ENCODE results near the gene YPEL2.

Gene YPEL2

GRCh38 chr17:59400858-59401257 is 69.4 kb downstream of the YPEL2 start:
- in situ Hi-C loops (cut with MboI; ENCODE audit: low sequenced_read_pairs, unreplicated experiment) = no loop called here
- TF ChIP-seq CTCF (IDR thresholded peaks at IDR 0.05; ENCODE audit: borderline replicate concordance, control extremely low read depth, extremely low read depth, insufficient read depth, missing control alignments) = no peak

GRCh38 chr17:59401274-59401673 is 69.8 kb downstream of the YPEL2 start:
- TF ChIP-seq CTCF (IDR thresholded peaks at IDR 0.05; ENCODE audit: borderline replicate concordance, control extremely low read depth, extremely low read depth, insufficient read depth, missing control alignments) = no peak
- DNase-seq (ENCODE audit: low spot score) = no peak
- in situ Hi-C loops (cut with MboI; ENCODE audit: low sequenced_read_pairs, unreplicated experiment) = no loop called here

More at GRCh38 chr17:59400858-59401257, 69.4 kb downstream of the YPEL2 start:
- DNase-seq (ENCODE audit: low spot score) = no peak

GRCh38 chr17:59401725-59402124 is 70.3 kb downstream of the YPEL2 start:
- DNase-seq (ENCODE audit: low spot score) = no peak
- TF ChIP-seq CTCF (IDR thresholded peaks at IDR 0.05; ENCODE audit: borderline replicate concordance, control extremely low read depth, extremely low read depth, insufficient read depth, missing control alignments) = no peak
- in situ Hi-C loops (cut with MboI; ENCODE audit: low sequenced_read_pairs, unreplicated experiment) = no loop called here

GRCh38 chr17:59402760-59403159 is 71.3 kb downstream of the YPEL2 start:
- in situ Hi-C loops (cut with MboI; ENCODE audit: low sequenced_read_pairs, unreplicated experiment) = no loop called here
- no peak for DNase-seq (ENCODE audit: low spot score)
- no peak for TF ChIP-seq CTCF (IDR thresholded peaks at IDR 0.05; ENCODE audit: borderline replicate concordance, control extremely low read depth, extremely low read depth, insufficient read depth, missing control alignments)

- in situ Hi-C loops (cut with MboI; ENCODE audit: low sequenced_read_pairs, unreplicated experiment) = no loop called here
- DNase-seq (ENCODE audit: low spot score) = no peak
- no peak for TF ChIP-seq CTCF (IDR thresholded peaks at IDR 0.05; ENCODE audit: borderline replicate concordance, control extremely low read depth, extremely low read depth, insufficient read depth, missing control alignments)
Measured at GRCh38 chr17:59404471-59404870, 73.0 kb downstream of the YPEL2 start.

GRCh38 chr17:59405944-59406705 is 74.7 kb downstream of the YPEL2 start:
- in situ Hi-C loops (cut with MboI; ENCODE audit: low sequenced_read_pairs, unreplicated experiment) = no loop called here
- no peak for DNase-seq (ENCODE audit: low spot score)
- TF ChIP-seq CTCF (IDR thresholded peaks at IDR 0.05; ENCODE audit: borderline replicate concordance, control extremely low read depth, extremely low read depth, insufficient read depth, missing control alignments) = no peak
